Peyer's patch (tissue), 4 donors: ENCODE measurements around the gene GCLC. TPM values are rescaled to one million over a fixed set of nuclear protein-coding genes. Genes with fewer than 3 reads are reported as not detected.

Source experiments
- DNase-seq, 3 donors: peaks; one replicate each; pipeline ENCODE4 v3.0.0-alpha.2; 2017 to 2019
- H3K27ac ChIP-seq, 4 donors: fragments of 200-600 bp; sonication (generic); one replicate each; pipeline ENCODE4 v1.5.1; 2016 to 2019
- H3K27me3 ChIP-seq, 2 donors: fragments of 200-600 bp; sonication (generic); one replicate each; pipeline ENCODE4 v1.5.1; 2019
- H3K36me3 ChIP-seq, 3 donors: fragments of 200-600 bp; sonication (generic); one replicate each; pipeline ENCODE4 v1.5.1; 2016 to 2019
- H3K4me1 ChIP-seq, 4 donors: fragments of 200-600 bp; sonication (generic); one replicate each; pipeline ENCODE4 v1.5.1; 2016 to 2019
- H3K4me3 ChIP-seq, 4 donors: fragments of 200-600 bp; sonication (generic); 1 replicate in 3 of 4; 2 replicates in 1 of 4; pipeline ENCODE4 v1.5.1; 2016 to 2019; ENCODE audit warnings: mild to moderate bottlenecking in 1 of 4
- H3K9me3 ChIP-seq, 4 donors: fragments of 200-600 bp; sonication (generic); one replicate each; pipeline ENCODE4 v1.5.1; 2016 to 2019; ENCODE audit warnings: mild to moderate bottlenecking in 1 of 4
- POLR2A ChIP-seq, 2 donors: fragments of 450-650 bp; IDR thresholded peaks; one replicate each; pipeline ENCODE4 v1.5.1; 2017; ENCODE audit warnings: antibody characterized with exemption in 2 of 2, mild to moderate bottlenecking in 2 of 2, moderate library complexity in 2 of 2
- total RNA-seq, 4 donors: library from RNA; depleted of rRNA; stranded (reverse); fragments of >200 nt; gene quantifications; one replicate each; pipeline ENCODE4 v1.1.0, GENCODE V29; 2016
- TF ChIP-seq, protein P1 (sequence below), 6 experiments: fragments of 450-650 bp in 4 of 6; fragments of 200-600 bp in 2 of 6; sonication (generic) in 1 of 6; IDR thresholded peaks; one replicate each; pipeline ENCODE4 v1.5.1; 2017 to 2019; ENCODE audit warnings: antibody characterized with exemption in 6 of 6, mild to moderate bottlenecking in 3 of 6, moderate library complexity in 1 of 6

GCLC gene
- total RNA-seq, 4 donors from 2014 or later: 77.5 to 143 (median 126) TPM

GRCh38 chr6:53526000-53526399, 18.9 kb downstream of the GCLC start:
- DNase-seq: no peak
- H3K4me1 ChIP-seq: peaks cover 0 to 37% (median 0%) of the 10 kb centered on the region in 4 donors
- H3K36me3 ChIP-seq: no peaks in the 10 kb centered on the region
- H3K9me3 ChIP-seq: no peaks in the 10 kb centered on the region
- no peak overlapping the region for H3K27ac ChIP-seq
- H3K27me3 ChIP-seq: no peaks in the 10 kb centered on the region
- no peak for TF ChIP-seq POLR2A (IDR thresholded peaks at IDR 0.05)
- TF ChIP-seq, protein P1, sequence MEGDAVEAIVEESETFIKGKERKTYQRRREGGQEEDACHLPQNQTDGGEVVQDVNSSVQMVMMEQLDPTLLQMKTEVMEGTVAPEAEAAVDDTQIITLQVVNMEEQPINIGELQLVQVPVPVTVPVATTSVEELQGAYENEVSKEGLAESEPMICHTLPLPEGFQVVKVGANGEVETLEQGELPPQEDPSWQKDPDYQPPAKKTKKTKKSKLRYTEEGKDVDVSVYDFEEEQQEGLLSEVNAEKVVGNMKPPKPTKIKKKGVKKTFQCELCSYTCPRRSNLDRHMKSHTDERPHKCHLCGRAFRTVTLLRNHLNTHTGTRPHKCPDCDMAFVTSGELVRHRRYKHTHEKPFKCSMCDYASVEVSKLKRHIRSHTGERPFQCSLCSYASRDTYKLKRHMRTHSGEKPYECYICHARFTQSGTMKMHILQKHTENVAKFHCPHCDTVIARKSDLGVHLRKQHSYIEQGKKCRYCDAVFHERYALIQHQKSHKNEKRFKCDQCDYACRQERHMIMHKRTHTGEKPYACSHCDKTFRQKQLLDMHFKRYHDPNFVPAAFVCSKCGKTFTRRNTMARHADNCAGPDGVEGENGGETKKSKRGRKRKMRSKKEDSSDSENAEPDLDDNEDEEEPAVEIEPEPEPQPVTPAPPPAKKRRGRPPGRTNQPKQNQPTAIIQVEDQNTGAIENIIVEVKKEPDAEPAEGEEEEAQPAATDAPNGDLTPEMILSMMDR (IDR thresholded peaks at IDR 0.05): no peak
- no peak overlapping the region for H3K4me3 ChIP-seq

GRCh38 chr6:53524455-53524815, 20.5 kb downstream of the GCLC start:
- no peaks in the 10 kb centered on the region for H3K9me3 ChIP-seq
- H3K27ac ChIP-seq: peak overlapping the region in 2 of 4 donors; percentile 20 to 22
- no peak overlapping the region for H3K4me3 ChIP-seq
- peaks cover 0 to 11% (median 0%) of the 10 kb centered on the region in 3 donors for H3K36me3 ChIP-seq
- no peaks in the 10 kb centered on the region for H3K27me3 ChIP-seq
- no peak for DNase-seq
- TF ChIP-seq, protein P1 (IDR thresholded peaks at IDR 0.05): peak in 2 of 6 experiments; percentile 6 to 26
- no peak for TF ChIP-seq POLR2A (IDR thresholded peaks at IDR 0.05)
- H3K4me1 ChIP-seq: peaks cover 0 to 23% (median 0%) of the 10 kb centered on the region in 4 donors

GRCh38 chr6:53523511-53524454, 21.1 kb downstream of the GCLC start:
- Histone ChIP-seq H3K9me3 (no peaks in the 10 kb centered on the region), H3K27ac (peak overlapping the region in 2 of 4 donors; percentile 20 to 22), H3K4me3 (no peak overlapping the region), H3K4me1 (peaks cover 0 to 23% (median 0%) of the 10 kb centered on the region in 4 donors), H3K36me3 (peaks cover 0 to 16% (median 0%) of the 10 kb centered on the region in 3 donors), H3K27me3 (no peaks in the 10 kb centered on the region)
- TF ChIP-seq, protein P1 (IDR thresholded peaks at IDR 0.05): no peak
- no peak for DNase-seq

DNA sequence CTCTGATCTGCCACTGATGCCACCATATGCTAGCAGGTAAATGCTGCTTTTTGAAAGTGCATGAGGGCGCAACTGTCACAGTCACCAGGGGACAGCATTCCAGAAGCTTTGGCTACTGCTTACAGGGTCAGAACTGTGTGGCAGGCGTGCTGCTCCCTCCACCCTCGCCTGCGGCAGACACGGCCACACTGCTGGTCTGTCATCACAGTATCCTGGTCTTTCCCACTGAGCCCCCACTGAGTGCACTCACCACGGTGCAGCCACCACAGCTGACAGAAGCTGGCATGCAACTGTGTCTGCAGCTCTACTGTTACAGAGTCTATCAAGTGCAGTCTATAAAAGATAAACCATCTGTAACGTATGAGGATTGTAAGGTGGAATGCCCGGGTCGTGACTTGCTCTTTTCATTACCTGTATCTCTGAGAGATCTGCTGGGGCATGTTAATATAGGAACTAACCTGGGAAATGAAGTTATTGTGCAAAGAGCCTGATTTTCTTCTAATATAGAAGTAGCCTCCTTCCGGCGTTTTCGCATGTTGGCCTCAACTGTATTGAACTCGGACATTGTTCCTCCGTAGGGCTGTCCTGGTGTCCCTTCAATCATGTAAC, 24.5 kb downstream of the GCLC start:
- TF ChIP-seq, protein P1 (IDR thresholded peaks at IDR 0.05): no peak
- TF ChIP-seq POLR2A (IDR thresholded peaks at IDR 0.05): no peak
- no peak overlapping the region for H3K27ac ChIP-seq
- H3K4me1 ChIP-seq: peaks cover 0 to 19% (median 0%) of the 10 kb centered on the region in 4 donors
- H3K9me3 ChIP-seq: no peaks in the 10 kb centered on the region
- no peak overlapping the region for H3K4me3 ChIP-seq
- peaks cover 0 to 24% (median 0%) of the 10 kb centered on the region in 3 donors for H3K36me3 ChIP-seq
- DNase-seq: no peak
- H3K27me3 ChIP-seq: no peaks in the 10 kb centered on the region

- H3K36me3 ChIP-seq: peaks cover 0 to 39% (median 0%) of the 10 kb centered on the region in 3 donors
- TF ChIP-seq, protein P1 (IDR thresholded peaks at IDR 0.05): no peak
- no peak for TF ChIP-seq POLR2A (IDR thresholded peaks at IDR 0.05)
- H3K9me3 ChIP-seq: no peaks in the 10 kb centered on the region
- no peaks in the 10 kb centered on the region for H3K27me3 ChIP-seq
- no peak for DNase-seq
- peaks cover 0 to 20% (median 0%) of the 10 kb centered on the region in 4 donors for H3K4me1 ChIP-seq
- H3K27ac ChIP-seq: no peak overlapping the region
- H3K4me3 ChIP-seq: no peak overlapping the region
Measured at GRCh38 chr6:53518862-53519261, 26.0 kb downstream of the GCLC start.
